MM.1S (cell line): ENCODE measurements around the gene LINC01488.

Experiments
- DNase-seq: peaks from one replicate; pipeline ENCODE4 v3.0.0-alpha.2; 2015
- H2AFZ ChIP-seq: fragments of 300-600 bp; sonication (generic); 2 replicates; pipeline ENCODE4 v1.6.0; 2016; ENCODE audit warnings: antibody characterized with exemption, low read length
- H3F3A ChIP-seq: fragments of 300-600 bp; sonication (generic); 2 replicates; pipeline ENCODE4 v1.6.1; 2016; ENCODE audit warnings: mild to moderate bottlenecking, antibody characterized with exemption, low read length, moderate library complexity, mixed read lengths; ENCODE audit not compliant: insufficient read depth
- H3K27ac ChIP-seq: fragments of 300-600 bp; sonication (generic); 2 replicates; pipeline ENCODE4 v1.5.1; 2016; ENCODE audit warnings: mild to moderate bottlenecking, low read length
- H3K27me3 ChIP-seq: fragments of 300-600 bp; sonication (generic); replicated peaks from 2 replicates; pipeline ENCODE4 v1.6.0; 2016; ENCODE audit warnings: low read length; ENCODE audit not compliant: insufficient read depth
- H3K36me3 ChIP-seq: fragments of 300-600 bp; sonication (generic); replicated peaks from 2 replicates; pipeline ENCODE4 v1.6.1; 2016; ENCODE audit warnings: mild to moderate bottlenecking, low read length, mixed read lengths; ENCODE audit not compliant: insufficient read depth
- H3K4me1 ChIP-seq: fragments of 300-600 bp; sonication (generic); 2 replicates; pipeline ENCODE4 v1.6.1; 2016; ENCODE audit warnings: low read length, mixed read lengths
- H3K4me2 ChIP-seq: fragments of 300-600 bp; sonication (generic); 2 replicates; pipeline ENCODE4 v1.6.0; 2016; ENCODE audit warnings: low read depth, low read length
- H3K4me3 ChIP-seq: fragments of 300-600 bp; sonication (generic); 2 replicates; pipeline ENCODE4 v1.5.1; 2016; ENCODE audit warnings: low read length, mixed read lengths
- H3K79me2 ChIP-seq: fragments of 300-600 bp; sonication (generic); 2 replicates; pipeline ENCODE4 v1.6.1; 2016; ENCODE audit warnings: mixed run types, low read length, mixed read lengths
- H3K9ac ChIP-seq: fragments of 300-600 bp; sonication (generic); 2 replicates; pipeline ENCODE4 v1.6.1; 2016; ENCODE audit warnings: low read length, mixed read lengths
- H3K9me2 ChIP-seq: fragments of 300-600 bp; sonication (generic); replicated peaks from 2 replicates; pipeline ENCODE4 v1.6.1; 2016; ENCODE audit warnings: mild to moderate bottlenecking, low read length, mixed read lengths; ENCODE audit not compliant: insufficient read depth
- H3K9me3 ChIP-seq: fragments of 300-600 bp; sonication (generic); replicated peaks from 2 replicates; pipeline ENCODE4 v1.6.1; 2016; ENCODE audit warnings: mild to moderate bottlenecking, low read length, mixed read lengths; ENCODE audit not compliant: insufficient read depth
- H4K20me1 ChIP-seq: fragments of 300-600 bp; sonication (generic); 2 replicates; pipeline ENCODE4 v1.6.1; 2016; ENCODE audit warnings: mild to moderate bottlenecking, low read length, moderate library complexity, mixed read lengths; ENCODE audit not compliant: insufficient read depth
- CTCF ChIP-seq: fragments of 300-600 bp; sonication (generic); IDR thresholded peaks from 2 replicates; pipeline ENCODE4 v1.5.1; 2016; ENCODE audit warnings: antibody characterized with exemption, low read length, mixed read lengths
- EZH2 ChIP-seq: fragments of 300-600 bp; sonication (generic); optimal IDR thresholded peaks from 2 replicates; pipeline ENCODE3; 2017; ENCODE audit warnings: low read depth, mild to moderate bottlenecking, antibody characterized with exemption, low read length, mixed read lengths
- EZH2phosphoT487 ChIP-seq: fragments of 300-600 bp; sonication (generic); IDR thresholded peaks from 2 replicates; pipeline ENCODE4 v1.6.1; 2018; ENCODE audit warnings: antibody characterized with exemption, low read length

The LINC01488 gene

GRCh38 chr11:69434471-69434931 is 47.0 kb upstream of the LINC01488 start:
- Histone ChIP-seq H3K4me2 (no peak overlapping the region), H4K20me1 (no peaks in the 10 kb centered on the region), H3K9me3 (no peaks in the 10 kb centered on the region), H3K4me1 (no peaks in the 10 kb centered on the region), H3K27ac (no peak overlapping the region), H3K79me2 (no peaks in the 10 kb centered on the region), H3K27me3 (peaks cover 83% of the 10 kb centered on the region), H3K4me3 (no peak overlapping the region), H3K9me2 (no peaks in the 10 kb centered on the region), H2AFZ (no peak overlapping the region), H3F3A (no peaks in the 10 kb centered on the region), H3K9ac (no peak overlapping the region), H3K36me3 (no peaks in the 10 kb centered on the region)
- DNase-seq, result no peak
- TF ChIP-seq EZH2phosphoT487, result no peak
- TF ChIP-seq EZH2, result no peak
- TF ChIP-seq CTCF, result no peak

GRCh38 chr11:69435161-69435986 is 46.1 kb upstream of the LINC01488 start:
- Histone ChIP-seq H3K4me2 (no peak overlapping the region), H3K4me3 (no peak overlapping the region), H3K27ac (no peak overlapping the region), H3K79me2 (no peaks in the 10 kb centered on the region), H3K9me2 (no peaks in the 10 kb centered on the region), H3K9ac (no peak overlapping the region), H3K36me3 (no peaks in the 10 kb centered on the region), H3K9me3 (no peaks in the 10 kb centered on the region), H3K27me3 (peaks cover 83% of the 10 kb centered on the region), H2AFZ (no peak overlapping the region), H4K20me1 (no peaks in the 10 kb centered on the region), H3F3A (no peaks in the 10 kb centered on the region), H3K4me1 (no peaks in the 10 kb centered on the region)
- no peak for DNase-seq
- TF ChIP-seq EZH2, result no peak
- no peak for TF ChIP-seq EZH2phosphoT487
- no peak for TF ChIP-seq CTCF

GRCh38 chr11:69436041-69436982 is 45.2 kb upstream of the LINC01488 start:
- Histone ChIP-seq H3K9me2 (no peaks in the 10 kb centered on the region), H3K9me3 (no peaks in the 10 kb centered on the region), H3K27ac (no peak overlapping the region), H2AFZ (no peak overlapping the region), H4K20me1 (no peaks in the 10 kb centered on the region), H3F3A (no peaks in the 10 kb centered on the region), H3K79me2 (no peaks in the 10 kb centered on the region), H3K4me3 (no peak overlapping the region), H3K27me3 (peaks cover 90% of the 10 kb centered on the region), H3K36me3 (no peaks in the 10 kb centered on the region), H3K4me2 (no peak overlapping the region), H3K4me1 (no peaks in the 10 kb centered on the region), H3K9ac (no peak overlapping the region)
- DNase-seq, result no peak
- TF ChIP-seq CTCF, result no peak
- no peak for TF ChIP-seq EZH2phosphoT487
- TF ChIP-seq EZH2, result no peak
